GM12872 (cell line): ENCODE data around the gene WDPCP.

Experiments used
- TF ChIP-seq, protein P1 (sequence below): IDR thresholded peaks from 3 replicates; pipeline ENCODE4 v1.5.1; 2011; ENCODE audit warnings: low read depth, mild to moderate bottlenecking, low read length, moderate library complexity; ENCODE audit not compliant: insufficient read depth

Gene WDPCP

DNA sequence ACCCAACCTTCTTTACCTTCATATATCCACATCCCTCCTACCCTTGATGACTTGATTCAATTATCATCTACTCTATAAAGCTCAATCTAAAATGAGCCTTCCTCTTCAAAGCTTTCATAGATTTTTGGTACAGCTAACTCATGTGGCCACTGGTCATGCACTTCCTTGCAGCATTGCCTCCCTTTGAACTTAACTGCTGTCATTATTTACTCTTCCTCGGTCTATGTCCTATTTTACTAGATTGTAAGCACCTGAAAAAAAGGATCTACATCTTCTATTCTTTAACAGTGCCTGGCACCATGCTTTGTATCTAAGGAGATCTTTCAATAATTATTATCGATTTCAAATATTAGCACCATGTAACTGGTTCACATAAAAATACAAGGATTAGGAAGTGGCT, 31.1 kb upstream of the WDPCP start:
- TF ChIP-seq, protein P1, sequence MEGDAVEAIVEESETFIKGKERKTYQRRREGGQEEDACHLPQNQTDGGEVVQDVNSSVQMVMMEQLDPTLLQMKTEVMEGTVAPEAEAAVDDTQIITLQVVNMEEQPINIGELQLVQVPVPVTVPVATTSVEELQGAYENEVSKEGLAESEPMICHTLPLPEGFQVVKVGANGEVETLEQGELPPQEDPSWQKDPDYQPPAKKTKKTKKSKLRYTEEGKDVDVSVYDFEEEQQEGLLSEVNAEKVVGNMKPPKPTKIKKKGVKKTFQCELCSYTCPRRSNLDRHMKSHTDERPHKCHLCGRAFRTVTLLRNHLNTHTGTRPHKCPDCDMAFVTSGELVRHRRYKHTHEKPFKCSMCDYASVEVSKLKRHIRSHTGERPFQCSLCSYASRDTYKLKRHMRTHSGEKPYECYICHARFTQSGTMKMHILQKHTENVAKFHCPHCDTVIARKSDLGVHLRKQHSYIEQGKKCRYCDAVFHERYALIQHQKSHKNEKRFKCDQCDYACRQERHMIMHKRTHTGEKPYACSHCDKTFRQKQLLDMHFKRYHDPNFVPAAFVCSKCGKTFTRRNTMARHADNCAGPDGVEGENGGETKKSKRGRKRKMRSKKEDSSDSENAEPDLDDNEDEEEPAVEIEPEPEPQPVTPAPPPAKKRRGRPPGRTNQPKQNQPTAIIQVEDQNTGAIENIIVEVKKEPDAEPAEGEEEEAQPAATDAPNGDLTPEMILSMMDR: no peak

DNA sequence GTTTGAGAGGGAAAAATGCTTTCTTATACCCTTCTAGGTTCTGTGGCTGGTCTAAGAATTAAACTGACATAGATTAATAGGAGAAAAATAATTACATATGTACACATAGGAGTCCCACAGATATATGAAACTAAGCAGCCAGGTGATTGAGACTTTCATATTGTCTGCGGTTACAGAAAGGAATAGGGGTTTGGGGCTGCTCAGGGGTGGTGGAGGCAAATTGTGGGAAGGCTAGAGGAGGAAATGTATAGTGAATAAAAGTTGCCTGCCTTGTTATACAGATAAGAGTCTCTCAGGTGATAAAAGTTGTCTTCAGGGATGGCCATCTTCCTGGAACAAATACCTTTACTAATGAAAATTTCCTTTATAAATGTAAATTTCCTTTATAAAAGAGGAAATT, 29.1 kb upstream of the WDPCP start:
- TF ChIP-seq, protein P1: no peak

DNA sequence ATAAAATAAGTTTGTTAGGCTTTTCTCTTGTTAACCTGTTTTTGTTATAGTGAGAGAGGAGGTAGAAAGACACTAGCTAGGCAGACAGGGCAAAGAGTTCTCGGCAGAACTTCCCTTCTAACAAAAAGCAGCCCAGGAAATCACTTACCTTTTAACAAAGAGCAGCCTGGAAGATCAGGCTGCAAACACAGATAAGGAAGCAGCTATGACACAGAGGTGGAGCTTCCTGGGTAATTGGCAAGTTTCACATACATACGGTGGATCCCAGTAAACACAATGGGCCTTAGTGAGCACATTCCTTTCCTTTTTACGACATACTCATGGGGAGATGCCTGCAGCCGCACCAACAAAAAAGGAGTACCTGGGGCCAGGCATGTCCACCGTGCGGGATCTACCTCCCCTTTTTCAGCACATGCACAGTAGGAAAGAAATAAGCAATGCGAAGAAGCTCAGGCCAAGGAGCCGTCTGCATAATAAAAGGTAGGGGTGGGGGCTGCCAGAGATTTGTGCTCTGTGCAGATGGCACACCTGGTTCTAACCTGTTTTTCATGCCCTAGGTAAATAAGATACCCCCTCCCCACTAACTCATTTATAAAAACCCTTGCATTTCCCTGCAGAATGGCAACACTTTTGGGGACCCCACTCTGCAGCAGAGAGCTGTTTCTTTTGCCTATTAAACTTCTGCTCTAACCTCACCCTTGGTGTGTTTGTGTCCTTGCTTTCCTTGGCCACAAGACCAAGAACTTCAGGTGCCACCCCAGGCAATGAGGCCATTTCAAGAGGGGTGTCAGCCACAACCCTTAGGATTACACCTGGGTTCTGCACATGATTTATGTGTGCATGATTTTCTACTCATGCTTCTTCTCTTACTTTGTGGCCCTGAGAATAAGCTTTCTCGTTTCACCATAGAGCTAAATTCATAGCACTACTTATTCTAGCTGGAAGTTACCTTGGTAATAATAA, 27.0 kb upstream of the WDPCP start:
- TF ChIP-seq, protein P1: no peak

DNA sequence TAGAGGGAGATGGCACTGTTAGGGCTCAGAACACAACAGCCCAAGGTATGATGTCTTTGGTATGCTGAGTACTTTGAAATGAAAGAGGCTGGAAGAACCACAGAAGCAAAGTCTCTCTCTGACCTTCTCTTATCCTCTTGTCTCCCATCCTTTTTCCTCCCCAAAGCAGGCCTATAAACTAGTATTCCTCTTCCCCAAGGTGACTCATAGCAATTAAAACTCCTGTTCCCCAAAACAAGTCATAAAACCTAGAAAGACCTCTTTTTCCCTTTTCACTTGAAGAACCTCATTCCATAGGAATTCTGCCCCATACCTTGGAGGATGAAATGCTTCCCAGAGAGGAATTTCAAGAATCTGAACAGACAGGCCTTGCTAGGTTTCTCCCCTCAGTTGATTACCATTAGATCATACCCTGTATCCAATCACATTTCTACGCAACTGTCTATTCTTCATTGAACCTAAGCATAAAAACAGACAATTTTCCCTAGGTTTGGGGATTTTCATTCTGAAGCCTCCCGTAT, 26.2 kb upstream of the WDPCP start:
- TF ChIP-seq, protein P1: no peak

DNA sequence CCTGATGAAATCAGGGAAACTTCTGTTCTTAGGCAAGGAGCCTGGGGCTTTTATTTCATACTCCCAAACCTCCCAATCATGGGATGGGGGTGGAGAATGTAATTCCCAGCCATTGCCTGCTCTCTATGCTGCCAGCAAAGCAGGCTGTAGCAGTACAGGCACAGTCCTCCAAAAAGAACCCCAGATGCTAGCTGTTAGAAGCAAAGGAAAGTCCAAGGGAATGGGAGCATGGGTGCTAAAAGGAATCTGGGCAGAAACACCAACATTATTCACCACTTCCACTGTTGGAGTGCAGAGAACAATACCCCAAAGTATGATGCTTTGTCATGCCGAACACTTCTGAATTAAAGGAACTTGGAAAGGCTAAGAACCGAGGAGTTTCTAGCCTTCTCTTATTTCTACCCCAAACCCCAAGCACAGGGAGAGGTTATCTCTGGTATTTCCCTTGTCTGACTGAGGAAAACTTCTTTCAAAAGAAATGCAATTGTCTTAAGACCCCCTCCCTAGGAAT, 25.2 kb upstream of the WDPCP start:
- TF ChIP-seq, protein P1: no peak

DNA sequence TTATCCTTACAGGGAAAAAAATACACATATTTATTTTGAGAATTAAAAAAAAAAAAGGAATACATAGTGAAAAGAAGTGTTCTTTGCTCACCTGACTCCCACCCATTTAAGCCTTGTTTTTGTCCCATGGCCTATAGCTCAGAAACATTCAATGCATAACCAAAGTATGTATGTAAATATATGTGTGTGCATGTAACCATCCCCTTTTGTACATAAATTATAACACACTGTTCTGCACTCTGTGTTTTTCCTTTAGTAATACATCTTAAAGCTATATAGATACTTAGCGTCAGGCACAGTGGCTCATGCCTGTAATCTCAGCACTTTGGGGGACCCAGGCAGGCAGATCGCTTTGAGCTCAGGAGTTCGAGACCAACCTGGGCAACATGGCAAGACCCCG, 22.2 kb upstream of the WDPCP start:
- TF ChIP-seq, protein P1: no peak

DNA sequence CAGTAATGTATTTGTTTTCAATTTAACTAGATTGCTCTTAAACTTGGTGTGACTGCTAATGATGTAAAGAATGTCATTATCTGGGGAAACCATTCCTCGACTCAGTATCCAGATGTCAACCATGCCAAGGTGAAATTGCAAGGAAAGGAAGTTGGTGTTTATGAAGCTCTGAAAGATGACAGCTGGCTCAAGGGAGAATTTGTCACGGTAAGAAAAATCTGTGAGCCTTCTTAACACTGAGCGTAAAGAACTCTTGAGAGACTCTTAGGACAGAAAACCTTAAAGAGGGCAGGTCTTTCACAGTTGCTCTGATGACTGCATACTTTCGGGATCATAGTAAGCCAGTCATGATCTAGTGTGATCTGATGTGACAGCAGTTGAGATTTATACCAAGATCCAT, 16.4 kb upstream of the WDPCP start:
- TF ChIP-seq, protein P1: no peak
